Measurements from ENCODE around the gene PAMR1. TPM values are rescaled to one million over a fixed set of nuclear protein-coding genes. Genes with fewer than 3 reads are reported as not detected.
A peak's percentile ranks its signal among the peaks of the same experiment; 100 is the strongest.

The PAMR1 gene
- total RNA-seq, 4 donors from 2014 or later: 4.0 to 13.5 (median 10.4) TPM

DNA sequence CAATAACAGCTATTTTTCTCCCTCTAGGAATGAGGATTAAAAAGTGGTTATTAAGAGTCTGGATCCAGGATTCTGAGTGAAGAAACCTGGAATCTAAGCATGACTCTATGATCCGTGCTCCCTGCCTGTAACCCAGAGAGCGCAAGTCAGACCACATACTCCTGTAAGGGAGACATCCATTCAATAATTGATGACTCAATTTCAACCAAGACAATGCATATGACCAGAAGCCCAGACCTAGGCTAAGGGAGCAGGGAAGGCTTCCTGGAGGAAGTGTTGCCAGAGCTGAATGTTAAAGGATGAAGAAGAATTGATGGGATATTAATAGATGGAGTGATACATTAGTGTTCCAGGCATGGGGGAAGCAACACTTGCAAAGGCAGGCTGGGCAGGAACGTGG lies 13.8 kb upstream of the PAMR1 start:
- Histone ChIP-seq H3K27me3 (no peaks in the 10 kb centered on the region), H3K9me3 (no peaks in the 10 kb centered on the region), H3K36me3 (no peaks in the 10 kb centered on the region), H3K27ac (peak overlapping the region; percentile 5 to 69 (median 48)), H3K4me1 (peaks cover 0 to 4% (median 0%) of the 10 kb centered on the region in 4 donors), H3K4me3 (no peak overlapping the region)
- in situ Hi-C loops (cut with MboI; ENCODE audit: low pct_ligation_motif_present in 1 of 4, low pct_unique_long_range_greater_than_20kb in 1 of 4, low sequenced_read_pairs in 3 of 4) (no loop called here), intact Hi-C loops (cut with DNase I; ENCODE audit: low total_unique reads) (no loop called here)
- no peak for DNase-seq
- WGBS, 2 donors (ENCODE audit: low coverage in 1 of 2): 57 to 65% methylated on average over 2 to 3 of the region's 3 CpGs
- TF ChIP-seq, protein P1, sequence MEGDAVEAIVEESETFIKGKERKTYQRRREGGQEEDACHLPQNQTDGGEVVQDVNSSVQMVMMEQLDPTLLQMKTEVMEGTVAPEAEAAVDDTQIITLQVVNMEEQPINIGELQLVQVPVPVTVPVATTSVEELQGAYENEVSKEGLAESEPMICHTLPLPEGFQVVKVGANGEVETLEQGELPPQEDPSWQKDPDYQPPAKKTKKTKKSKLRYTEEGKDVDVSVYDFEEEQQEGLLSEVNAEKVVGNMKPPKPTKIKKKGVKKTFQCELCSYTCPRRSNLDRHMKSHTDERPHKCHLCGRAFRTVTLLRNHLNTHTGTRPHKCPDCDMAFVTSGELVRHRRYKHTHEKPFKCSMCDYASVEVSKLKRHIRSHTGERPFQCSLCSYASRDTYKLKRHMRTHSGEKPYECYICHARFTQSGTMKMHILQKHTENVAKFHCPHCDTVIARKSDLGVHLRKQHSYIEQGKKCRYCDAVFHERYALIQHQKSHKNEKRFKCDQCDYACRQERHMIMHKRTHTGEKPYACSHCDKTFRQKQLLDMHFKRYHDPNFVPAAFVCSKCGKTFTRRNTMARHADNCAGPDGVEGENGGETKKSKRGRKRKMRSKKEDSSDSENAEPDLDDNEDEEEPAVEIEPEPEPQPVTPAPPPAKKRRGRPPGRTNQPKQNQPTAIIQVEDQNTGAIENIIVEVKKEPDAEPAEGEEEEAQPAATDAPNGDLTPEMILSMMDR (IDR thresholded peaks at IDR 0.05): no peak
- TF ChIP-seq EP300 (IDR thresholded peaks at IDR 0.05; ENCODE audit: low read depth) (no peak), POLR2A (IDR thresholded peaks at IDR 0.05) (no peak), POLR2AphosphoS5 (IDR thresholded peaks at IDR 0.05) (no peak)

DNA sequence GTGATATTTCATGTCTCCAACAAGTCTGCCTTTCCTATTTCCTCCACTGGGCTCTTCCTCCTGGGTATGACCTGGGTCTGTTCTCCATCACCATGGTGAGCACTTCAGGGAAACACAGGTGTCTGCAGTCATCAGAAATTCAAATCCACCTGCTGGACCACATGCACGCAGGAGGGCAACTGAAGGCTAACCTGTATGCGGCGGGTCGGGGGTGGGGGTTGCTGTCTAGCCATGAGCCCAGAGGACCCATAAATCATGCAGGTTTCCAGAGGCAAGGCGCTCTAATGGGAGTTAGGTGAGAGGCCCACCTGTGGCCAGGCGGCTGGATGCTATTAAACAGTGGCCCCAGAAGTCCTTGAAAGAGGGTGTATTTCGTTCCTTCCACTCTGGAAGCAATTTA lies 11.1 kb upstream of the PAMR1 start:
- Histone ChIP-seq H3K4me3 (no peak overlapping the region), H3K27me3 (no peaks in the 10 kb centered on the region), H3K9me3 (no peaks in the 10 kb centered on the region), H3K27ac (no peak overlapping the region), H3K4me1 (no peaks in the 10 kb centered on the region), H3K36me3 (no peaks in the 10 kb centered on the region)
- TF ChIP-seq, protein P1 (IDR thresholded peaks at IDR 0.05): no peak
- no peak for TF ChIP-seq POLR2AphosphoS5 (IDR thresholded peaks at IDR 0.05)
- TF ChIP-seq POLR2A (IDR thresholded peaks at IDR 0.05): no peak
- TF ChIP-seq EP300 (IDR thresholded peaks at IDR 0.05; ENCODE audit: low read depth): no peak
- intact Hi-C loops (cut with DNase I; ENCODE audit: low total_unique reads) (no loop called here), in situ Hi-C loops (cut with MboI; ENCODE audit: low pct_ligation_motif_present in 1 of 4, low pct_unique_long_range_greater_than_20kb in 1 of 4, low sequenced_read_pairs in 3 of 4) (no loop called here)
- 80 to 88% methylated on average over 1 to 7 of the region's 7 CpGs for WGBS, 2 donors (ENCODE audit: low coverage in 1 of 2)
- no peak for DNase-seq

DNA sequence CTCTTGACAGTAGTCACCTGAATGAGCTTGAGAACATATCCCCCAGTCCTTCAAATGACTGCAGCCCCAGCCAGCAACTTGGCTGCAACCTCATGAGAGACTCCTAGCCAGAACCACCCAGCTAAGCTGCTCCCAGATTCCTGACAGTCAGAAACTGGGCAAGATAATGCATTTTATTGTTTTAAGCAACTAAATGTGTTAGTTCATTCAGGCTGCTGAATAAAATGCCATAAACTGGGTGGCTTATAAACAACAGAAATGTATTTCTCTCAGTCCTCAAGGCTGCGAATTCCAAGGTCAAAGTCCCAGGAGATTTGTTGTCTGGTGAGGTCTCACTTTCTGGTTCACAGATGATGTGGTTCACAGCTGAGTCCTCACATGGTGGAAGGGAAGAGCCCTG lies 5.8 kb upstream of the PAMR1 start:
- no peak overlapping the region for H3K4me3 ChIP-seq
- peaks cover 30% of the 10 kb centered on the region for H3K27me3 ChIP-seq
- in situ Hi-C loops (cut with MboI; ENCODE audit: low pct_ligation_motif_present in 1 of 4, low pct_unique_long_range_greater_than_20kb in 1 of 4, low sequenced_read_pairs in 3 of 4): no loop called here
- WGBS, 2 donors (ENCODE audit: low coverage in 1 of 2): 40% methylated on average over 1 of the region's 1 CpG
- intact Hi-C loops (cut with DNase I; ENCODE audit: low total_unique reads): no loop called here
- no peaks in the 10 kb centered on the region for H3K36me3 ChIP-seq
- no peak overlapping the region for H3K27ac ChIP-seq
- no peaks in the 10 kb centered on the region for H3K9me3 ChIP-seq
- TF ChIP-seq EP300 (IDR thresholded peaks at IDR 0.05; ENCODE audit: low read depth) (no peak), POLR2A (IDR thresholded peaks at IDR 0.05) (no peak), POLR2AphosphoS5 (IDR thresholded peaks at IDR 0.05) (no peak)
- TF ChIP-seq, protein P1 (IDR thresholded peaks at IDR 0.05): no peak
- no peak for DNase-seq
- H3K4me1 ChIP-seq: peaks cover 0 to 2% (median 0%) of the 10 kb centered on the region in 4 donors

DNA sequence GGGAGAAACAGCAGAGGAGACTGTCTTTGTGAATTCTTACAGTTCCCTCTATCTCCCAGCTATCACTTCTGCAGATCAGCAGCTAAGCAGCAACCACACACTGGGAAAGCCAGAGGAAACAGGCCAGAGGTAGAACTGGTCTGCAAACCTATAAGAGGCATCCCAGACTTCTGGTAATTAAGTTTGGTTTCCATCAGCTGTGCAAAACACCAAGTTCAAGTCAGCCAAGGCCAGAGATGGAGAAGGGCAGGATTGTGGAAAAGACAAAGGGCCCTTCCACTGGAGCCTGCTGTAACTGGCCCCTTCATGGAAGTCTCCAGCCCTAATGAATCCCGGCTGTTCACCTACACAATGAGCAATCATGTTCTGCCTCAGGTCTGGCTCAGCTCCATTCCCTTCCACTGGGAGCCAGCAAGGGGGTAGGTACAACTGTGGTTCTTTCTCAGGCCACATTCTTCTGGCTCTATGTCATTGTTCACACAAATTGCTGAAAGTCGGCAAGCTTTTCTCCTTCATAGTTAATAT lies 4.6 kb upstream of the PAMR1 start:
- peaks cover 0 to 5% (median 0%) of the 10 kb centered on the region in 4 donors for H3K4me1 ChIP-seq
- H3K27me3 ChIP-seq: peaks cover 42% of the 10 kb centered on the region
- no peak for DNase-seq
- in situ Hi-C loops (cut with MboI; ENCODE audit: low pct_ligation_motif_present in 1 of 4, low pct_unique_long_range_greater_than_20kb in 1 of 4, low sequenced_read_pairs in 3 of 4): no loop called here
- TF ChIP-seq POLR2AphosphoS5 (IDR thresholded peaks at IDR 0.05): no peak
- TF ChIP-seq, protein P1 (IDR thresholded peaks at IDR 0.05): no peak
- TF ChIP-seq POLR2A (IDR thresholded peaks at IDR 0.05): no peak
- no peak for TF ChIP-seq EP300 (IDR thresholded peaks at IDR 0.05; ENCODE audit: low read depth)
- H3K36me3 ChIP-seq: no peaks in the 10 kb centered on the region
- H3K4me3 ChIP-seq: no peak overlapping the region
- no peaks in the 10 kb centered on the region for H3K9me3 ChIP-seq
- H3K27ac ChIP-seq: no peak overlapping the region
- 33 to 77% methylated on average over 1 to 2 of the region's 2 CpGs for WGBS, 2 donors (ENCODE audit: low coverage in 1 of 2)
- intact Hi-C loops (cut with DNase I; ENCODE audit: low total_unique reads): no loop called here
